HCT116 (cell line): ENCODE data around the gene TBC1D1.

Source experiments
- EZH2phosphoT487 ChIP-seq: fragments of 200-600 bp; IDR thresholded peaks from 2 replicates; pipeline ENCODE4 v1.6.1; 2018; ENCODE audit warnings: antibody characterized with exemption, borderline replicate concordance
- POLR2A ChIP-seq: IDR thresholded peaks from 2 replicates; pipeline ENCODE4 v1.7.0; 2011; ENCODE audit warnings: borderline replicate concordance; ENCODE audit not compliant: insufficient read depth, insufficient read length; ENCODE audit errors: extremely low read depth
- POLR2AphosphoS5 ChIP-seq: IDR thresholded peaks from 2 replicates; pipeline ENCODE4 v1.6.1; 2011; ENCODE audit warnings: mild to moderate bottlenecking, low read depth, low read length, moderate library complexity
- RAD21 ChIP-seq: IDR thresholded peaks from 2 replicates; pipeline ENCODE4 v1.6.1; 2012; ENCODE audit warnings: low read depth, mild to moderate bottlenecking
- SP1 ChIP-seq: IDR thresholded peaks from 2 replicates; pipeline ENCODE4 v1.6.1; 2012; ENCODE audit warnings: low read depth
- TF ChIP-seq, protein P1 (sequence below), 3 experiments: fragments of 200-600 bp in 1 of 3; sonication (generic) in 1 of 3; IDR thresholded peaks in 2 of 3; conservative IDR thresholded peaks in 1 of 3; 2 replicates each; pipeline ENCODE4 v1.5.1; 2012 to 2017; ENCODE audit warnings: low read depth in 2 of 3, low read length in 2 of 3, antibody characterized with exemption in 1 of 3, borderline replicate concordance in 1 of 3, control low read depth in 1 of 3, mild to moderate bottlenecking in 1 of 3, mixed read lengths in 1 of 3, mixed run types in 1 of 3, moderate library complexity in 1 of 3; ENCODE audit not compliant: insufficient read depth in 1 of 3
- TF ChIP-seq, protein P2 (sequence below): IDR thresholded peaks from 2 replicates; pipeline ENCODE4 v1.6.1; 2012
- TF ChIP-seq, protein P3 (sequence below): IDR thresholded peaks from 2 replicates; pipeline ENCODE4 v1.6.1; 2012
- TF ChIP-seq, protein P4 (sequence below): IDR thresholded peaks from 2 replicates; pipeline ENCODE4 v1.6.1; 2012; ENCODE audit warnings: low read depth

DNA sequence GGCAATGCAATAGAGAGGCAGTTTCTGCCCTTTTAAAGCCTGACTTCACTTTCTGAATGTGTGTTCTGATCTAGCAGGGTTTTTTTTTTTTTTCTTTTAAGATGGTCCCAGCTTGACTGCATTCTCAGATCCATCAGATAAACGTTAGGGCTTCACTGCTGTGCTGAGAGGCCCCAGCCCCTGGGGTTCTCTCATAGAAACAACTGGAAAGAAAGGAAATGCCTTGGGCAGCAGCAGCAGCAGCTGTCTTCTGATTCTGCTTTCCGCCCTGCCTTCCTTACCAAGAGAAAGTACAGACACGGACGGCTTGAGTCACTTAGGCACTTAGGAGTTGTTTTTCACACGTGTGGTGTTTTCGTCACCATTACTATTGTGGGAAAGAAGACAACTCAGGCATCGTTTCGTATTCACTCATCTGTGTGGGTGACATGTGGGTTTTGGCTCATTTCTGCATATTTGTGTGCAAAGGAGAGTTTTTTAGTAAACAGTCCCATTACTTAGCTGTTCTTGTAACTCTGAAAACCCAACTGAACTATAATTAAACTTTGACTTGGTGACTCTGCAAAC, 241.3 kb downstream of the TBC1D1 start:
- TF ChIP-seq POLR2A (no peak), EZH2phosphoT487 (no peak), SP1 (no peak), POLR2AphosphoS5 (no peak), RAD21 (no peak)
- TF ChIP-seq, protein P1, sequence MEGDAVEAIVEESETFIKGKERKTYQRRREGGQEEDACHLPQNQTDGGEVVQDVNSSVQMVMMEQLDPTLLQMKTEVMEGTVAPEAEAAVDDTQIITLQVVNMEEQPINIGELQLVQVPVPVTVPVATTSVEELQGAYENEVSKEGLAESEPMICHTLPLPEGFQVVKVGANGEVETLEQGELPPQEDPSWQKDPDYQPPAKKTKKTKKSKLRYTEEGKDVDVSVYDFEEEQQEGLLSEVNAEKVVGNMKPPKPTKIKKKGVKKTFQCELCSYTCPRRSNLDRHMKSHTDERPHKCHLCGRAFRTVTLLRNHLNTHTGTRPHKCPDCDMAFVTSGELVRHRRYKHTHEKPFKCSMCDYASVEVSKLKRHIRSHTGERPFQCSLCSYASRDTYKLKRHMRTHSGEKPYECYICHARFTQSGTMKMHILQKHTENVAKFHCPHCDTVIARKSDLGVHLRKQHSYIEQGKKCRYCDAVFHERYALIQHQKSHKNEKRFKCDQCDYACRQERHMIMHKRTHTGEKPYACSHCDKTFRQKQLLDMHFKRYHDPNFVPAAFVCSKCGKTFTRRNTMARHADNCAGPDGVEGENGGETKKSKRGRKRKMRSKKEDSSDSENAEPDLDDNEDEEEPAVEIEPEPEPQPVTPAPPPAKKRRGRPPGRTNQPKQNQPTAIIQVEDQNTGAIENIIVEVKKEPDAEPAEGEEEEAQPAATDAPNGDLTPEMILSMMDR (IDR thresholded peaks at IDR 0.05 in 2 of 3, conservative IDR thresholded peaks at IDR 0.05 in 1 of 3; ENCODE audit: borderline replicate concordance in 1 of 3, insufficient read depth in 1 of 3, low read depth in 2 of 3, low read length in 2 of 3): no peak
- TF ChIP-seq, protein P2, sequence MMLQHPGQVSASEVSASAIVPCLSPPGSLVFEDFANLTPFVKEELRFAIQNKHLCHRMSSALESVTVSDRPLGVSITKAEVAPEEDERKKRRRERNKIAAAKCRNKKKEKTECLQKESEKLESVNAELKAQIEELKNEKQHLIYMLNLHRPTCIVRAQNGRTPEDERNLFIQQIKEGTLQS: no peak
- TF ChIP-seq, protein P3, sequence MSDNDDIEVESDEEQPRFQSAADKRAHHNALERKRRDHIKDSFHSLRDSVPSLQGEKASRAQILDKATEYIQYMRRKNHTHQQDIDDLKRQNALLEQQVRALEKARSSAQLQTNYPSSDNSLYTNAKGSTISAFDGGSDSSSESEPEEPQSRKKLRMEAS: no peak
- TF ChIP-seq, protein P4, sequence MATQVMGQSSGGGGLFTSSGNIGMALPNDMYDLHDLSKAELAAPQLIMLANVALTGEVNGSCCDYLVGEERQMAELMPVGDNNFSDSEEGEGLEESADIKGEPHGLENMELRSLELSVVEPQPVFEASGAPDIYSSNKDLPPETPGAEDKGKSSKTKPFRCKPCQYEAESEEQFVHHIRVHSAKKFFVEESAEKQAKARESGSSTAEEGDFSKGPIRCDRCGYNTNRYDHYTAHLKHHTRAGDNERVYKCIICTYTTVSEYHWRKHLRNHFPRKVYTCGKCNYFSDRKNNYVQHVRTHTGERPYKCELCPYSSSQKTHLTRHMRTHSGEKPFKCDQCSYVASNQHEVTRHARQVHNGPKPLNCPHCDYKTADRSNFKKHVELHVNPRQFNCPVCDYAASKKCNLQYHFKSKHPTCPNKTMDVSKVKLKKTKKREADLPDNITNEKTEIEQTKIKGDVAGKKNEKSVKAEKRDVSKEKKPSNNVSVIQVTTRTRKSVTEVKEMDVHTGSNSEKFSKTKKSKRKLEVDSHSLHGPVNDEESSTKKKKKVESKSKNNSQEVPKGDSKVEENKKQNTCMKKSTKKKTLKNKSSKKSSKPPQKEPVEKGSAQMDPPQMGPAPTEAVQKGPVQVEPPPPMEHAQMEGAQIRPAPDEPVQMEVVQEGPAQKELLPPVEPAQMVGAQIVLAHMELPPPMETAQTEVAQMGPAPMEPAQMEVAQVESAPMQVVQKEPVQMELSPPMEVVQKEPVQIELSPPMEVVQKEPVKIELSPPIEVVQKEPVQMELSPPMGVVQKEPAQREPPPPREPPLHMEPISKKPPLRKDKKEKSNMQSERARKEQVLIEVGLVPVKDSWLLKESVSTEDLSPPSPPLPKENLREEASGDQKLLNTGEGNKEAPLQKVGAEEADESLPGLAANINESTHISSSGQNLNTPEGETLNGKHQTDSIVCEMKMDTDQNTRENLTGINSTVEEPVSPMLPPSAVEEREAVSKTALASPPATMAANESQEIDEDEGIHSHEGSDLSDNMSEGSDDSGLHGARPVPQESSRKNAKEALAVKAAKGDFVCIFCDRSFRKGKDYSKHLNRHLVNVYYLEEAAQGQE: no peak
